Caco-2 (cell line): ENCODE measurements around the gene PHF21B. TPM values are rescaled to one million over a fixed set of nuclear protein-coding genes. Genes with fewer than 3 reads are reported as not detected.

Experiments used
- BruUV-seq: library from RNA; stranded (reverse); fragments of 400-500 nt; replicated peaks from 2 replicates; lab custom pipeline; 2021; lab: Mats Ljungman, UMichigan
- CTCF ChIA-PET: fragments of 300-600 bp; sonication (Branson Sonifier 250); formaldehyde crosslinking; loops from one replicate; lab custom pipeline; 2022; ENCODE audit warnings: antibody characterized with exemption; lab: Charles Lee
- POLR2A ChIA-PET: fragments of 300-600 bp; sonication (Branson Sonifier 250); formaldehyde crosslinking; loops from one replicate; lab custom pipeline; 2022; ENCODE audit warnings: antibody characterized with exemption; lab: Charles Lee
- DNase-seq, 2 experiments: peaks; one replicate each; pipeline versions ENCODE4 v3.0.0 to v3.0.0-alpha.2; 2020 to 2022
- H3K27me3 ChIP-seq: replicated peaks from 2 replicates; pipeline ENCODE4 v1.6.0; 2011; ENCODE audit warnings: low read length; ENCODE audit not compliant: control insufficient read depth, insufficient read depth
- H3K36me3 ChIP-seq: 2 replicates; pipeline ENCODE4 v1.5.1; 2011; ENCODE audit warnings: low read length; ENCODE audit not compliant: control insufficient read depth, insufficient read depth
- H3K4me1 ChIP-seq: fragments of 250-450 bp; sonication (Bioruptor Pico); 2 replicates; pipeline ENCODE4 v1.5.1; 2020; ENCODE audit warnings: mild to moderate bottlenecking
- H3K4me3 ChIP-seq: 2 replicates; pipeline ENCODE4 v1.5.1; 2011; ENCODE audit warnings: low read depth, mild to moderate bottlenecking, control low read depth, low read length
- H3K9me3 ChIP-seq: fragments of 250-450 bp; sonication (Bioruptor Pico); 2 replicates; pipeline ENCODE4 v1.5.1; 2020; ENCODE audit warnings: mild to moderate bottlenecking, moderate library complexity
- H3K27ac Mint-ChIP-seq: one replicate; pipeline ENCODE4 v1.8.0; 2022; ENCODE audit warnings: mixed read lengths; ENCODE audit not compliant: unreplicated experiment
- H3K27me3 Mint-ChIP-seq: one replicate; pipeline ENCODE4 v1.8.0; 2022; ENCODE audit warnings: mixed read lengths; ENCODE audit not compliant: insufficient read depth, unreplicated experiment
- H3K36me3 Mint-ChIP-seq: one replicate; pipeline ENCODE4 v1.8.0; 2022; ENCODE audit warnings: mild to moderate bottlenecking, mixed read lengths; ENCODE audit not compliant: insufficient read depth, unreplicated experiment
- H3K4me1 Mint-ChIP-seq: one replicate; pipeline ENCODE4 v1.8.0; 2022; ENCODE audit warnings: low read depth, mixed read lengths; ENCODE audit not compliant: unreplicated experiment
- H3K4me3 Mint-ChIP-seq: one replicate; pipeline ENCODE4 v1.8.0; 2022; ENCODE audit warnings: mild to moderate bottlenecking, moderate library complexity, mixed read lengths; ENCODE audit not compliant: unreplicated experiment
- H3K9me3 Mint-ChIP-seq: one replicate; pipeline ENCODE4 v1.8.0; 2022; ENCODE audit warnings: mixed read lengths; ENCODE audit not compliant: unreplicated experiment
- intact Hi-C: fragments of 100-400 bp; cut with micrococcal nuclease; formaldehyde crosslinking; loops from one replicate; pipeline ENCODE4 v1.10.0; 2022; ENCODE audit not compliant: unreplicated experiment
- total RNA-seq: library from RNA; stranded (reverse); gene quantifications from 2 replicates; pipeline ENCODE4 v1.2.3, GENCODE V29; 2022
- TF ChIP-seq, protein P1 (sequence below), 2 experiments: fragments of 200-600 bp in 1 of 2; IDR thresholded peaks; 1 replicate in 1 of 2; 2 replicates in 1 of 2; pipeline versions ENCODE4 v1.5.1 to v1.8.0; 2011 to 2022; ENCODE audit warnings: antibody characterized with exemption in 1 of 2, control low read depth in 1 of 2, inconsistent platforms in 1 of 2, low read depth in 1 of 2, low read length in 1 of 2, mild to moderate bottlenecking in 1 of 2, moderate library complexity in 1 of 2; ENCODE audit not compliant: insufficient read depth in 1 of 2, severe bottlenecking in 1 of 2, unreplicated experiment in 1 of 2

PHF21B gene
- total RNA-seq, 1 experiment from 2014 or later: 0.98 TPM

- Histone ChIP-seq H3K4me3 (no peak overlapping the region), H3K36me3 (no peaks in the 10 kb centered on the region), H3K9me3 (no peaks in the 10 kb centered on the region), H3K4me1 (no peaks in the 10 kb centered on the region), H3K27me3 (no peaks in the 10 kb centered on the region)
- no peak overlapping the region for H3K27ac Mint-ChIP-seq
- BruUV-seq: no TSS peak
- ChIA-PET POLR2A (no interaction called here), CTCF (no interaction called here)
- no peaks in the 10 kb centered on the region for H3K9me3 Mint-ChIP-seq
- no peaks in the 10 kb centered on the region for H3K36me3 Mint-ChIP-seq
- no peak overlapping the region for H3K4me3 Mint-ChIP-seq
- no peaks in the 10 kb centered on the region for H3K4me1 Mint-ChIP-seq
- peaks cover 3% of the 10 kb centered on the region for H3K27me3 Mint-ChIP-seq
- intact Hi-C loops: no loop called here
- DNase-seq: peak in 1 of 2 experiments; percentile 12
- TF ChIP-seq, protein P1, sequence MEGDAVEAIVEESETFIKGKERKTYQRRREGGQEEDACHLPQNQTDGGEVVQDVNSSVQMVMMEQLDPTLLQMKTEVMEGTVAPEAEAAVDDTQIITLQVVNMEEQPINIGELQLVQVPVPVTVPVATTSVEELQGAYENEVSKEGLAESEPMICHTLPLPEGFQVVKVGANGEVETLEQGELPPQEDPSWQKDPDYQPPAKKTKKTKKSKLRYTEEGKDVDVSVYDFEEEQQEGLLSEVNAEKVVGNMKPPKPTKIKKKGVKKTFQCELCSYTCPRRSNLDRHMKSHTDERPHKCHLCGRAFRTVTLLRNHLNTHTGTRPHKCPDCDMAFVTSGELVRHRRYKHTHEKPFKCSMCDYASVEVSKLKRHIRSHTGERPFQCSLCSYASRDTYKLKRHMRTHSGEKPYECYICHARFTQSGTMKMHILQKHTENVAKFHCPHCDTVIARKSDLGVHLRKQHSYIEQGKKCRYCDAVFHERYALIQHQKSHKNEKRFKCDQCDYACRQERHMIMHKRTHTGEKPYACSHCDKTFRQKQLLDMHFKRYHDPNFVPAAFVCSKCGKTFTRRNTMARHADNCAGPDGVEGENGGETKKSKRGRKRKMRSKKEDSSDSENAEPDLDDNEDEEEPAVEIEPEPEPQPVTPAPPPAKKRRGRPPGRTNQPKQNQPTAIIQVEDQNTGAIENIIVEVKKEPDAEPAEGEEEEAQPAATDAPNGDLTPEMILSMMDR (IDR thresholded peaks at IDR 0.05; ENCODE audit: insufficient read depth in 1 of 2, low read depth in 1 of 2, low read length in 1 of 2, severe bottlenecking in 1 of 2, unreplicated experiment in 1 of 2): no peak
Observed at GRCh38 chr22:44891791-44892190, 118.0 kb downstream of the PHF21B start.

GRCh38 chr22:44891293-44891747 is 118.5 kb downstream of the PHF21B start:
- no peaks in the 10 kb centered on the region for H3K27me3 ChIP-seq
- H3K9me3 Mint-ChIP-seq: no peaks in the 10 kb centered on the region
- peak in 1 of 2 experiments; percentile 25 for DNase-seq
- POLR2A ChIA-PET: no interaction called here
- H3K4me1 Mint-ChIP-seq: no peaks in the 10 kb centered on the region
- intact Hi-C loops: no loop called here
- CTCF ChIA-PET: no interaction called here
- H3K27ac Mint-ChIP-seq: no peak overlapping the region
- TF ChIP-seq, protein P1 (IDR thresholded peaks at IDR 0.05; ENCODE audit: insufficient read depth in 1 of 2, low read depth in 1 of 2, low read length in 1 of 2, severe bottlenecking in 1 of 2, unreplicated experiment in 1 of 2): no peak
- H3K9me3 ChIP-seq: no peaks in the 10 kb centered on the region
- H3K27me3 Mint-ChIP-seq: no peaks in the 10 kb centered on the region
- no peaks in the 10 kb centered on the region for H3K4me1 ChIP-seq
- BruUV-seq: no TSS peak
- H3K4me3 Mint-ChIP-seq: no peak overlapping the region
- H3K4me3 ChIP-seq: no peak overlapping the region
- H3K36me3 Mint-ChIP-seq: no peaks in the 10 kb centered on the region
- H3K36me3 ChIP-seq: no peaks in the 10 kb centered on the region

DNA sequence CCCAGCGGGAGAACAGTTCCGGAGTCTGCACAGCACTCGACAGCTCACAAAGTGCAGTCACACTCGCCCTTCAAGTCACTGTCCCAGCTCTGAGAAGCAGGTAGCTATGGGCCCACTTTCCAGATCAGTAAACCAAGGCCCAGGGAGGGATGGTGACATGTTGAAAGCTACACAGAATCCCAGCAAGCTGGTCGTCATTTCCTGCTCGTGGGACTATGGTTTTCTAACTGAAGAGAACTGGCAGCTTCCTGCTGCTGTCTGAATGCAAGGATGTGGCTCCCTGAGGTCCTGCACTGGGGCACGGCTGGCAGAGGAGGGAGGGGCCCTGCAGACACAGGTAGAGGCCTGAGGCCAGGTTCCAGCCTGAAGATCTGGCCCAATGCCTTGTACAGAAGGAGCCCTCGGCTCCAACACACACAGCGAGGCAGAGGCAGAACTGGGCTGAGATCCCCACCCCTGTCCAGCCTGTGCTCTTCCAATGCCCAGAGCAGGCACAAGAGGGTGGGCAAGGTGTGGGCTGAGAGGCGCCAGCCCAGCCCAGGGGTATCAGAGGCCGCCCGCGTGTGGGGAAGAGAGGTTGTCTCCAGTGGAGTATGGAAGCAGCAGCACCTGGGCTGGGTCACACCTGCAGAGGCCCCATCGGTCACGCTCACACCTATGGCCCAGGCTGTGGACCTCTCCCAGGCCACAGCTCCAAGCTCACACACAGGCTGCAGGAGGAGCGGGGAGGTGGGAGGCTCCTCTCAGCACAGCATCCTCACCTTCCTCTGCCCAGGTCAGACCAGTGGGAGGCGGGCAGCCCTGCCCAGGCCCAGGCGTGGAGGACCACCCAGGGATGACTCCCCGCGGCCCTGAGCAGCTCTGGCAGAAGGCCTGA is 119.2 kb downstream of the PHF21B start:
- no TSS peak for BruUV-seq
- H3K4me3 ChIP-seq: no peak overlapping the region
- TF ChIP-seq, protein P1 (IDR thresholded peaks at IDR 0.05; ENCODE audit: insufficient read depth in 1 of 2, low read depth in 1 of 2, low read length in 1 of 2, severe bottlenecking in 1 of 2, unreplicated experiment in 1 of 2): no peak
- no peaks in the 10 kb centered on the region for H3K27me3 ChIP-seq
- H3K27me3 Mint-ChIP-seq: no peaks in the 10 kb centered on the region
- no peaks in the 10 kb centered on the region for H3K9me3 Mint-ChIP-seq
- peak in 1 of 2 experiments; percentile 33 for DNase-seq
- no peaks in the 10 kb centered on the region for H3K36me3 ChIP-seq
- no peak overlapping the region for H3K27ac Mint-ChIP-seq
- no peaks in the 10 kb centered on the region for H3K9me3 ChIP-seq
- no peaks in the 10 kb centered on the region for H3K36me3 Mint-ChIP-seq
- POLR2A ChIA-PET: no interaction called here
- no peaks in the 10 kb centered on the region for H3K4me1 ChIP-seq
- H3K4me1 Mint-ChIP-seq: no peaks in the 10 kb centered on the region
- CTCF ChIA-PET: no interaction called here
- intact Hi-C loops: no loop called here
- H3K4me3 Mint-ChIP-seq: no peak overlapping the region
